GM12873 (cell line): ENCODE data around the gene RBM26.

Source experiments
- TF ChIP-seq, protein P1 (sequence below): IDR thresholded peaks from 2 replicates; pipeline ENCODE4 v1.5.1; 2012; ENCODE audit warnings: low read depth, mild to moderate bottlenecking, moderate library complexity, low read length, control low read depth; ENCODE audit not compliant: insufficient read depth; ENCODE audit errors: missing control alignments

RBM26 gene

GRCh38 chr13:79435561-79435990 is 29.5 kb upstream of the RBM26 start:
- TF ChIP-seq, protein P1, sequence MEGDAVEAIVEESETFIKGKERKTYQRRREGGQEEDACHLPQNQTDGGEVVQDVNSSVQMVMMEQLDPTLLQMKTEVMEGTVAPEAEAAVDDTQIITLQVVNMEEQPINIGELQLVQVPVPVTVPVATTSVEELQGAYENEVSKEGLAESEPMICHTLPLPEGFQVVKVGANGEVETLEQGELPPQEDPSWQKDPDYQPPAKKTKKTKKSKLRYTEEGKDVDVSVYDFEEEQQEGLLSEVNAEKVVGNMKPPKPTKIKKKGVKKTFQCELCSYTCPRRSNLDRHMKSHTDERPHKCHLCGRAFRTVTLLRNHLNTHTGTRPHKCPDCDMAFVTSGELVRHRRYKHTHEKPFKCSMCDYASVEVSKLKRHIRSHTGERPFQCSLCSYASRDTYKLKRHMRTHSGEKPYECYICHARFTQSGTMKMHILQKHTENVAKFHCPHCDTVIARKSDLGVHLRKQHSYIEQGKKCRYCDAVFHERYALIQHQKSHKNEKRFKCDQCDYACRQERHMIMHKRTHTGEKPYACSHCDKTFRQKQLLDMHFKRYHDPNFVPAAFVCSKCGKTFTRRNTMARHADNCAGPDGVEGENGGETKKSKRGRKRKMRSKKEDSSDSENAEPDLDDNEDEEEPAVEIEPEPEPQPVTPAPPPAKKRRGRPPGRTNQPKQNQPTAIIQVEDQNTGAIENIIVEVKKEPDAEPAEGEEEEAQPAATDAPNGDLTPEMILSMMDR = no peak

GRCh38 chr13:79434556-79434955 is 28.5 kb upstream of the RBM26 start:
- TF ChIP-seq, protein P1 = no peak

DNA sequence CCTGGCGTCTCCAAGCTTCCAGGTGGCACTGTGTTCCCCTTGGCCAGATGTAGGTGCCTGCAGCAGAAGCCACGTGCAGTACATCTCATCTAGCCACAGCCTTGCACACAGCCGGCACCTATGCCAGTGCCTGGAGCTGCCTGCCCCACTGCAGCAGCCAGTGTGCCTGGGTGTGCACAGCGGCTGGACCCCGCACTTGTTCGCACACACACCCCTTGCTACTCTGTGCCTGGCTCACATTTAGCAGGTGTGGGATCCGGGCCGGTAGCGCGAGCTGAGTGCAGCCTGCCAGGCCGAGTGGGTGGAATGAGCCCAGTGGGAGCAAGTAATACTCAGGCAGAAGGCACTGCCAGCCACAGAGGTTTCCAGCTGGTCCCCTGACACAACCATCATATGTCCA is 26.9 kb upstream of the RBM26 start:
- TF ChIP-seq, protein P1 = no peak

DNA sequence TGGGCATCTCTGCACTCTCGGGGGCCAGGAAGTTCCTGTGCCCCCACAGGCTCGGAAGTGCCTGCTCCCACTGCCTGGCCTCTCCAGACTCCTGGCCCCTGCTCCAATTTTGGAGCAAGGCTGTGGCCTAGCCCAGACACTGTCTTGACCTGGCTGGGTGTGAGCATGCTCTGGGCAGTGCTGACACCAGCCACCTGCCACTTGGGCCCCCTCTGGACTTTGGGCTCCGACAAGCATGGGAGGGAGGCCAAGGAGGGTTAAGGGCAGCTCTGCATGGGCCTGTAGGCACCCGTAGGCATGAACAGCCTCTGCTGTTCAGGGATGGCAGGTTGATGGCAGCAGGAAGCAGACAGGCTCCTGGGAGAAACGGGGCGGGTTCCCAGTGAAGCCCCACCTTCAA is 26.0 kb upstream of the RBM26 start:
- TF ChIP-seq, protein P1 = no peak

- TF ChIP-seq, protein P1 = no peak
Measured at GRCh38 chr13:79429309-79429708, 23.3 kb upstream of the RBM26 start.

- TF ChIP-seq, protein P1 = no peak
Measured at GRCh38 chr13:79427883-79428282, 21.8 kb upstream of the RBM26 start.

DNA sequence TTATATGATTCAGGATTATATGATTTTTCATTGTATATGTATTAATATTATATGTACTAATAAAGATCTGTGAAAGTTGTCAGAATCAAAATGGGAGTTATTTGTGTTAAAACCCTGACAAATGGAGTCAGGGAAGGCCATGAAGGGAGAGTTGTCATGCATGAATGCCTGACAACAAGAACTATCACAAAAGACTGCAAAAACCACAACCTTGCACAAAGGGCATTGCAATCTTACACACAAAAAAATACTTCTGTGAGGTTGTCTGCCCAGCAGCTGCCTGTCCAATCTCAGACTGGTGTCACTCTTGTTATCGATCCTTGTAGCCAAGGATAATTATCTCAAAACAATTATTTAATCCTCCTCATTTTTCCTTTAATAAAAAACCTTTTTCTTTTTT is 21.2 kb upstream of the RBM26 start:
- TF ChIP-seq, protein P1 = no peak
